ENCODE results near the gene UST.

UST gene

GRCh38 chr6:149063468-149063867, 316.6 kb downstream of the UST start:
- no peak for DNase-seq (ENCODE audit: low spot score)

DNA sequence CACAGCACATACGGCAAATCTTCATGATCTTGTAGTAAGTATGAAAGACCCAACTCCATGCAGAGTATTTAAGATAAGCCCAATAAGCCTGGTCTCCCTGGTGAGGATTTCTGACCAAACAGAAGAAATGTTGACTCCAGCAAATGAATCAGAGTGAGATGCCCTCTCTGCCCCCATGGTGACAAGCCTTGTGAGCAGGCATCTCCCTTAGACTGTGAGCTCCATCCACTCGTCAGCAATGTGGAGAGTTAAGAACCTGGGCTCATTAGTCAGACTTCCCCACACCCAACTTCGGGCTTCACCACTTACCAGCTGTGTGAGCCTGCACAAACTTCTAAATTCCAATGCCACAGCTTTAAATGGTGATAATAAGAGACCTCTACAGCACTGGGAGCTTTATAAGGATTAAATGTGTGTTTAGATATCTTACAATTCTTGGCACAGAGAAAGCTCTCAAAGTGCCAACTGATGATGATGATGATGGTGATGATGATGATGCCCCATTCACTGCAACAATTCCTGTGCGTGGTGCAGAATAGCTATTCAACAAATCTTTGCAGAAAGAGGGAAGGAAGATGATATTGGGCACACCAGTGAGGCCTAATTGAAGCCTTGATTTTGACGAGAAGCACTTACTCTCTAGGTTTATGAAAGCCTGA, 317.3 kb downstream of the UST start:
- no peak for DNase-seq (ENCODE audit: low spot score)

DNA sequence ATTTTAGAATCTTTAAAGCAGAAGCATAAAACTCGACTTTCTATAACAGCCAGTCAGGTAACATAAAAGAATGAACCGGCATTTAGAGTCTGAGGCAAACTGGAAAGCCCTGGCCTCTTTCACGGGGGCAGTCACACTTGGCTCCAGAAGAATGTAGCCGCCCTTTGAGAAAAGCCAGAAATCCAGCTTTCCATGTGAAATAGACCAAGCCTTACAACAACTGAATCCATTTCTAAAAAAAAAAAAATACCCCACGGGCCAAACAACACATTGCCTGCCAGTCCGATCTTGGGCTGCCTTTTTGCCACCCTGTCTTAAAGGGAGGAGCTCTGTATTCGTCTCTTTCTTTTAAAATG, 317.8 kb downstream of the UST start:
- DNase-seq (ENCODE audit: low spot score) = no peak

DNA sequence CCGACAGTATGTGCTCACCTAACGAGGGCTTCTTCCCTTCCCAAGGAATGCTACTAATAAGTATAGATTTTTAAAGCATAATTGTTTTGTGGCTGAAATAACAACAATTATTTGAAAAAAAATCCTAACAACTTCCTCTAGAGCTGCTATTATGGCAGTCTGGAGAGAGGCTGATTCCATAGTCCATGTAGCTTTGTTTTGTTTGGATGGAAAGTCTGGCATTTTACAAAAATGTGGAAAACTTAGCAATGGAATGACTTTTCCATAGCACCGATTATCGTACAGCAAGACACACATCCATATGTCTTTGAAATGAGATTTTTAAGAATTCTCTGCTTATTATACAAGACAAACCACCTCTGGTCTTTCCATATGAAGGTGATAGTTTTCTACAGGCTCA, 318.3 kb downstream of the UST start:
- no peak for DNase-seq (ENCODE audit: low spot score)

- peak; percentile 78 for DNase-seq (ENCODE audit: low spot score)
Measured at GRCh38 chr6:149065658-149066556, 319.1 kb downstream of the UST start.

- DNase-seq (ENCODE audit: low spot score) = no peak
Measured at GRCh38 chr6:149071997-149072396, 325.2 kb downstream of the UST start.

DNA sequence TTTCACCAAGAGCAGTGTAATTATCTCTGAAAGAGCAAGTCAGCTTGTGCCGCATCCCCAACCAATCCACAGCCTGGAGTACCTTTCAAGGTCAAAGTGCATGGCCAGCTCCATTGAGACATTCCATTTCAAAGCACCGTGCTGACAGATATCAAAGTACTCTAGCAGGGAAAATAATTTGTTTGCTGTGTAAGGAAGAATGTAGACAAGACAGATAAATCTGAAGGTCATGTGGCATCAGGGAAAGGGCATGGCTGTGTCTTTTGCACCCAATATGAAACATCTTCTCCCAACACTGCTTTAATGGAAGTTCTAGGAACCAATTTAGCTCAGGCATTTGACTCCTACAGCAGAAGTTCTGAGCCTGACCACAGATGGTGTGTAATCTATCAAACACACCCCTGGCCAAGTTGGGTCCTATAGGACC, 328.0 kb downstream of the UST start:
- DNase-seq (ENCODE audit: low spot score) = no peak

DNA sequence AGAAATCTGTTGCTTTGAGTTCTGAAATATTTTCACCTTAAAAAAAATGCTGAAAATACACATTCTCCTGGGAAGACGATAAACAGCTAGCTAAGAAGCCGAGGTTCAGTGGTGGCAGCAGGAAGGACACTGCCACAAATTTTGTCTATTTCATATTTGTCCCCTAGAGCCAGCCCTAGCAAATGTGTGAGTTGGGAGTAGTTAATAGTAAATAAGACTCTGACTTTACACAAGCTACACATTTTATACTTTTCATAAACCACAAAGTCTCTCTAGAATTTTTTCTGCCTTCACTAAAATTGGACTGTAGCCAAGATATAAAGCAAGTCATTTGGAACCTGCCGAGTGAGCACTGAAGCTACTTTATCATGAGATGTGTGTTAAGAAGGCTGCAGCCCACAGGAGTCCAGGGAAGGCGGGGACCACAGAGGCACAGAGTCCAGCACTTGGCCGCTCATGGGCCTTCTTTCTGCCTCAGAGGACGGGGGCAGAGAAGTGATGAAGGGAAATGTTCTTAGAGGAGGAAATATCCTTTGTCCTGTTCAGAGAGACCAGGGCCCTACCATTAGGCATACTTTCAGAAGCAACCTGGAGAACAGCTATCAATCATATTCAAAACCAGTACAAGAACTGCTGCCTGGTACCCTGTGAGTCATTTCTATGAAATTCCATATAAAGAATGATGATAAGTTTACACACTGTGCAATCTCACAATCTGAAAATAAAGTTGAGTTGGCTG, 329.0 kb downstream of the UST start:
- DNase-seq (ENCODE audit: low spot score) = no peak

- no peak for DNase-seq (ENCODE audit: low spot score)
Measured at GRCh38 chr6:149076355-149076734, 329.5 kb downstream of the UST start.

DNA sequence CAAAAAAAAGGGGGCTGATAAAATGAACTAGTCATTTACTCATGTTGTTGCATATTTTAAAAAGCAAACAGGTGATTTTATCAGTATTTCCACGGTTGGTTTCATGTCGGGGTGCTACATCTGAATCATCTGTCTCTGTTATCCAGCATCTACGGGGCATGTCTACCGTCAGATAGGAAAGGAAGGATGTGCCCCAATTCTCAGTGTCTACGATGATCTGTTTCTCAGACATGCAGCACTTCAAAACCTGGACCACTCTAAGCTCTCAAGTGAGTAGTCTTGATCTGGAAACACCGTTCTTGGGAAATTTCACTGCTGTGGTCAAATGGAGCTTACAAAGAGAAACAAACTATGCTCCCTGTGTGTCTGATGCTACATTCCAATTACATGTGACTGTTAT, 330.4 kb downstream of the UST start:
- DNase-seq (ENCODE audit: low spot score) = no peak

DNA sequence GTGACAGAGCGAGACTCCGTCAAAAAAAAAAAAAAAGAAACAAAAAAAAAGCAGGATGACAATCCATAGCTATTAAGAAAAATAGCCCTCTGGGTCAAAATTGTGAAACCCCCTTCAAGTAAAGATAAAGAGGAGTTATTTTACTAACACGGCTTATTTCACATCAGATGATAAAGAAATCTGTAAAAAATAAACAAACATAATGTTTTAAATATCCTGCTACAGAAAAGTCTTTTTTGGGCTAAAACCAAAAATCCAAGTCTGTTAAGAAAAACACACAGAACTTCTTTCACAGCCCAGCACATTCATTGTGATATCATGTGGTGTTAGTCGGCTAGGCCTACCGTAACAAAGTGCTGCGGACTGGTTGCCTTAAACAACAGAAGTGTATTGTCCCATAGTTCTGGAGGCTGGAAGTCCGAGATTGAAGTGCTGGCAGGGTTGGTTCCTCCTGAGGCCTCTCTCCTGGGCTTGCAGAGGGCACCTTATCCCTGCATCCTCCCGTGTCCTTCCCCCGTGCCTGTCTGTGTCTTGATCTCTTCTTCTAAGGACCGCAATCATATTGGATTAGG, 331.5 kb downstream of the UST start:
- no peak for DNase-seq (ENCODE audit: low spot score)

DNA sequence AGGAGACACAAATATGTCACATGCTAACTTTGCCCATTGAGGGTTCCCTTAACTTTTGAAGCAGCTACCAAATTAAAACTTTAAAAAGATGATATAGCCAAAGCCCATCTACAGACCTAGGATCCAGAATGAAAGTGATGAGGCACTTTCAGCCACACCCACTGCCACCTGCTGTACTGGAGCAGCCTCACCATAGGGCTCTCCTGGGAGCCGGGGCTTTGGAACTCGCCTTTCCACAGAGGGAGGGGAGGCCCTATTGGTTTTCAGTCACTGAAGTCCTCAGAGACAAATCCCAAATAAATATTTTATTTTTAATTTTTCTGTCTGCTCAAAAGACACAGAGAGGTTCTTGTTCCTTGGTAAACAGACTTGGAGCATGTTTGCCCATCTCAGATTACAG, 332.6 kb downstream of the UST start:
- DNase-seq (ENCODE audit: low spot score) = no peak

DNA sequence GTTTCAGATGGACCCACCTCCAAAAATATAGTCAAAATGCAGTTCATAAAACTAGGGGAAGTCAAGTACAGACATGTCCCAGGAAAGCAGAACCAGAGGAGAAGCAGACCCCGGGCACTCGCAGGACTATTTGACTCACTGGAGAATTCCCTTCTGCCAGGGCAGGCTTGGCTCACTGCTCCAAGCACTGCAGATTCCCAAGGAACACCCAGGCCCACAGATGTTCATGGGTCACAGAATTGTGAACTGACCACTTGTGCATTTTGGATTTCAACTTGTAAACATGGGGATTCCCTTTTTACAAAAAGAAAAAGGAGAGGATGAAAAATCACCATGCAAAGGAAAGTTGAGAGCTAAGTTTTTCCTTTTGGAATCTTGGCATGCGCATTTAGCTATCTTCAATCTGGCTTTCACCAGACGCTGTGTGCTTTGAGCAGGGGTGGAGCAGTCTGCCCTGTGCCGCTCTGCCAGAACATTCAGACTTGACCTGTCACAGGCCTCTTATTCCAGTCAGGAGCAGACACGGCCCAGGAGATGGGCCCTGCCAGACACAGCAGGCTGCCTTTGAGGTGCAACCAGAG, 333.2 kb downstream of the UST start:
- peak; percentile 48 for DNase-seq (ENCODE audit: low spot score)

GRCh38 chr6:149080511-149080910, 333.7 kb downstream of the UST start:
- no peak for DNase-seq (ENCODE audit: low spot score)

DNA sequence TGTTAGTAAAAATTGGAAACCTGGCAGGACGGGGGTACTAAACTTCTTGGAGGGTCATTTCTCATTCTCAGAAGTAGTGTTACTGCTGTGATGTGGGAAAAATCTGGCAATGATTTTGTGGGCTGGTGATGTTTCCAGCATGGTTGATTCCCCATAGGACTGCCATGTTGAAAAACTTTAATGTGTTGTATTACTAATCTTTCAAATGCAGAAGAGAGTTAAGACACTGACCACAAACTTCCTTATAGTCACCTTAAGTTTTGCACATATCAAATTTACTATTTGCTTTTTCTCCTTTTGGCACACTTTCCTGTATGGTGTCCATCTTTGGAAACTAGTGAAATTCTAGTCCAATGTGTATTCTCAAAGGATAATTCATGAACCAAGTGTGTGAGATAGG, 334.5 kb downstream of the UST start:
- DNase-seq (ENCODE audit: low spot score) = no peak

GRCh38 chr6:149082320-149082719, 335.5 kb downstream of the UST start:
- peak; percentile 87 for DNase-seq (ENCODE audit: low spot score)

DNA sequence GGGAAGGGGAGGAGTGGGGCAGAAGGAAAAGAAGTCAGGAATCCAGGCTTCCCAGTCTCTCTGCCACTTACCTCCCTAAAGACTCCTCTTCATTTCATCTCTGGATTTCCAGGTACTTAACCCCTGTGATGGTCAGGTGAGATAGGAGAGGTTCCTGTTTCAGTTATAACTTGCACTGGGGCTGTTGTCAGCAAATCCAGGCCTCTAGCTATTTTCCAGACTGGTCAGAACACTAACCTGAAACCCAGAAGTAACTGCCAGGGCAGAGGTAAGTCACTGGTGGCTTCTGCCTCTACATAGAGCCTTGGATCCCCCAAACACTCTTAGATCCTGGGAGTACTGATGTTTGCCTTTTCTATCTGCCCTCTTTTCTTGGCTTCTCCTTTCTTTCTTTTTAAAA, 337.2 kb downstream of the UST start:
- no peak for DNase-seq (ENCODE audit: low spot score)

GRCh38 chr6:149084808-149085556, 338.2 kb downstream of the UST start:
- no peak for DNase-seq (ENCODE audit: low spot score)

GRCh38 chr6:149085557-149085938, 338.7 kb downstream of the UST start:
- DNase-seq (ENCODE audit: low spot score) = no peak

GRCh38 chr6:149086363-149086762, 339.5 kb downstream of the UST start:
- DNase-seq (ENCODE audit: low spot score) = no peak

DNA sequence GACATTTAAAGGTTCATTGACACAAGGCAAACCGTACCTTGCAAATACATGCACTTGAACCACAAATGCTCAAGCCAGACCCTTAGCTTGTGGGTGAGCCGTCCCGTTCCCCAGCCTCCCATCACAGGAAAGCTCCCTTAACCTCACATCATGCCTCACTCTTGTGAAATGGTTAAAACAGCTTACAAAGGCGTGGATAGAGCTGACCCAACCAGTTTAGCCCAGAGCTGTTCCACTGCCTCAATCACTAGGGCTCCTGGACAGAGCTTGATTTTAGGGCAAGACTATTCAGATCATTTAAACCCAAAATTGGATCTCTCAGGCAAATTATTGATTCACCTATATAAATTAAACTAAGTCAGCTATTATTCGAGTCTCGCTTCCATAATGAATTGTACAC, 341.1 kb downstream of the UST start:
- DNase-seq (ENCODE audit: low spot score) = no peak

- DNase-seq (ENCODE audit: low spot score) = no peak
Measured at GRCh38 chr6:149088361-149088760, 341.5 kb downstream of the UST start.
